GM23338 (cell line): ENCODE data around the gene MYLK.

Experiments used
- CREB1 ChIP-seq: fragments of 250-450 bp; sonication (Bioruptor Pico); IDR thresholded peaks from 2 replicates; pipeline ENCODE4 v1.5.0; 2020; ENCODE audit warnings: low read depth, mild to moderate bottlenecking, moderate library complexity
- CTCF ChIP-seq, 2 experiments: fragments of 200-600 bp in 1 of 2; sonication (generic) in 1 of 2; conservative IDR thresholded peaks; 2 replicates each; pipeline versions ENCODE4 v1.5.1 to v1.6.1; 2016 to 2017; ENCODE audit warnings: antibody characterized with exemption in 2 of 2, low read depth in 2 of 2, mild to moderate bottlenecking in 2 of 2, moderate library complexity in 1 of 2
- ETS1 ChIP-seq: IDR thresholded peaks from 2 replicates; pipeline ENCODE4 v1.6.1; 2016; ENCODE audit warnings: antibody characterized with exemption
- EZH2 ChIP-seq: fragments of 200-600 bp; sonication (generic); IDR thresholded peaks from one replicate; pipeline ENCODE4 v1.8.0; 2017; ENCODE audit warnings: antibody characterized with exemption, mild to moderate bottlenecking, low read depth; ENCODE audit not compliant: unreplicated experiment
- EZH2phosphoT487 ChIP-seq: fragments of 200-600 bp; sonication (generic); IDR thresholded peaks from one replicate; pipeline ENCODE4 v1.8.1; 2018; ENCODE audit warnings: antibody characterized with exemption; ENCODE audit not compliant: unreplicated experiment
- JUNB ChIP-seq: IDR thresholded peaks from one replicate; pipeline ENCODE4 v1.6.1; 2016; ENCODE audit warnings: antibody characterized with exemption; ENCODE audit not compliant: unreplicated experiment
- POLR2AphosphoS5 ChIP-seq: IDR thresholded peaks from 2 replicates; pipeline ENCODE4 v1.6.1; 2016; ENCODE audit warnings: antibody characterized with exemption, low read depth
- REST ChIP-seq: IDR thresholded peaks from one replicate; pipeline ENCODE4 v1.6.1; 2018; ENCODE audit warnings: antibody characterized with exemption; ENCODE audit not compliant: unreplicated experiment
- STAT1 ChIP-seq: IDR thresholded peaks from one replicate; pipeline ENCODE4 v1.6.1; 2016; ENCODE audit warnings: antibody characterized with exemption; ENCODE audit not compliant: unreplicated experiment
- ZNF114 ChIP-seq: fragments of 250-450 bp; sonication (Bioruptor Pico); IDR thresholded peaks from 2 replicates; pipeline ENCODE4 v1.5.0; 2020; ENCODE audit warnings: mild to moderate bottlenecking, moderate library complexity
- ZNF462 ChIP-seq: fragments of 250-450 bp; sonication (Bioruptor Pico); IDR thresholded peaks from 2 replicates; pipeline ENCODE4 v1.5.0; 2020; ENCODE audit warnings: mild to moderate bottlenecking, moderate library complexity

DNA sequence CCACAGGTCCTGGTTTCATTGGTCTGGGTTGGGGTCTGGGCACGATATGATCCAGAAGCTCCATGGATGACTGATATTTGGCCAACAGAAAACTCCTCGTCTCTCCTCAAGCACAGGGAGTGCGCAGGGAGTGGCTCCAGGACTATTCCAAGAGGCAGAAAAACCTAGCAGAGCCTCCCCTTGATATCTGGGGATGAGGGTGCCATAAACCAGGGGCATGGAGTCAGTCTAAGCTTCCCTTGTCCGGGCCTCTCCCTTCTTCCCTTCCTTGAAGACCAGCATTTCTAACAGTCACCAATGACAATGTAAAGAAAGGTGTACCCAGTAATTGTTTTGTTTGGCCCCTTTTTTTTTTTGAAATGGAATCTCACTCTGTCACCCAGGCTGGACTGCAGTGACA lies 199.9 kb downstream of the MYLK start:
- TF ChIP-seq CTCF (conservative IDR thresholded peaks at IDR 0.05; ENCODE audit: low read depth in 2 of 2) = no peak
- no peak for TF ChIP-seq POLR2AphosphoS5
- TF ChIP-seq ZNF114 (CRISPR knock-in tag) = no peak
- TF ChIP-seq REST = no peak
- TF ChIP-seq EZH2phosphoT487 = no peak
- TF ChIP-seq ETS1 = no peak
- no peak for TF ChIP-seq EZH2
- no peak for TF ChIP-seq STAT1
- TF ChIP-seq JUNB = no peak
- TF ChIP-seq ZNF462 (CRISPR knock-in tag) = no peak
- TF ChIP-seq CREB1 (CRISPR knock-in tag) = no peak
